A673 (cell line): Measurements from ENCODE around the gene CSH1.

Source experiments
- EZH2 ChIP-seq: fragments of 200-600 bp; sonication (generic); IDR thresholded peaks from 2 replicates; pipeline ENCODE4 v1.6.1; 2017; ENCODE audit warnings: borderline replicate concordance, low read depth, mild to moderate bottlenecking, mixed read lengths, antibody characterized with exemption, low read length; ENCODE audit not compliant: poor library complexity, severe bottlenecking
- TF ChIP-seq, protein P1 (sequence below): fragments of 300-800, 200-600 bp; sonication (generic); conservative IDR thresholded peaks from 2 replicates; pipeline ENCODE4 v1.5.1; 2017; ENCODE audit warnings: low read depth, mild to moderate bottlenecking, antibody characterized with exemption, low read length, moderate library complexity, mixed read lengths

DNA sequence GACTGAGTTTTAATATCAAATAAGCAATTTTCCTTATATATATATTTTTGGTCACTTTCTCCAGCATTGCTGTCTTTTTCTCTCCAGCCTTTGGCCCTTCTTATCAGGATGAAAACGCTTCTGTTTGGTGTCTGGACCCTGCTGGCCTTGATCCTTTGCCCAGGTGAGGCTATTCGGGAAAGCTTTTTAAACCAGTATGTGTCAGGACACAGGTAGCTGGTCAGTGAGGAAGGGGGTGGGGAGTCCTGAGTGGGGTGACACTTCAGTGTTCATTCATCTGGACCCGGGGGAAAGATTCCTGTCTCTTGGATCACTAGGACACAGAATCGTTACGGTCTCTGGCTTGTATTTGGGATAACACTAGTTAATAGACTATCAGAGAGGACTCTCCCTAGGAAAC lies 41.7 kb downstream of the CSH1 start:
- TF ChIP-seq, protein P1, sequence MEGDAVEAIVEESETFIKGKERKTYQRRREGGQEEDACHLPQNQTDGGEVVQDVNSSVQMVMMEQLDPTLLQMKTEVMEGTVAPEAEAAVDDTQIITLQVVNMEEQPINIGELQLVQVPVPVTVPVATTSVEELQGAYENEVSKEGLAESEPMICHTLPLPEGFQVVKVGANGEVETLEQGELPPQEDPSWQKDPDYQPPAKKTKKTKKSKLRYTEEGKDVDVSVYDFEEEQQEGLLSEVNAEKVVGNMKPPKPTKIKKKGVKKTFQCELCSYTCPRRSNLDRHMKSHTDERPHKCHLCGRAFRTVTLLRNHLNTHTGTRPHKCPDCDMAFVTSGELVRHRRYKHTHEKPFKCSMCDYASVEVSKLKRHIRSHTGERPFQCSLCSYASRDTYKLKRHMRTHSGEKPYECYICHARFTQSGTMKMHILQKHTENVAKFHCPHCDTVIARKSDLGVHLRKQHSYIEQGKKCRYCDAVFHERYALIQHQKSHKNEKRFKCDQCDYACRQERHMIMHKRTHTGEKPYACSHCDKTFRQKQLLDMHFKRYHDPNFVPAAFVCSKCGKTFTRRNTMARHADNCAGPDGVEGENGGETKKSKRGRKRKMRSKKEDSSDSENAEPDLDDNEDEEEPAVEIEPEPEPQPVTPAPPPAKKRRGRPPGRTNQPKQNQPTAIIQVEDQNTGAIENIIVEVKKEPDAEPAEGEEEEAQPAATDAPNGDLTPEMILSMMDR, result no peak
- TF ChIP-seq EZH2, result no peak
